K562 (cell line): ENCODE data around the gene TFE3. TPM values are rescaled to one million over a fixed set of nuclear protein-coding genes. Genes with fewer than 3 reads are reported as not detected.
A peak's percentile ranks its signal among the peaks of the same experiment; 100 is the strongest.

Source experiments
- ARID2 ChIP-seq: fragments of 450-650 bp; IDR thresholded peaks from 2 replicates; pipeline ENCODE4 v1.6.1; 2017; ENCODE audit warnings: antibody characterized with exemption, mild to moderate bottlenecking
- CBX2 ChIP-seq: fragments of 200-600 bp; sonication (generic); IDR thresholded peaks from one replicate; pipeline ENCODE4 v1.6.1; 2012; ENCODE audit warnings: mild to moderate bottlenecking, low read length, inconsistent platforms; ENCODE audit not compliant: insufficient read depth, poor library complexity, severe bottlenecking
- DNMT1 ChIP-seq: fragments of 450-650 bp; IDR thresholded peaks from 2 replicates; pipeline ENCODE4 v1.6.1; 2016; ENCODE audit warnings: antibody characterized with exemption, mild to moderate bottlenecking
- DPF2 ChIP-seq: fragments of 450-650 bp; IDR thresholded peaks from 2 replicates; pipeline ENCODE4 v1.6.1; 2016
- FIP1L1 ChIP-seq: fragments of 200-400 bp; formaldehyde crosslinking; IDR thresholded peaks from 2 replicates; pipeline ENCODE4 v1.6.1; 2018; ENCODE audit warnings: mild to moderate bottlenecking, low read depth, low read length; ENCODE audit not compliant: poor library complexity, severe bottlenecking
- GABPA ChIP-seq: fragments of 200-800 bp; sonication (Bioruptor generic); conservative IDR thresholded peaks from 2 replicates; pipeline ENCODE4 v1.6.1; 2016; ENCODE audit warnings: low read depth, missing genetic modification characterization, missing compliant biosample characterization
- GATAD2B ChIP-seq: fragments of 450-650 bp; IDR thresholded peaks from 2 replicates; pipeline ENCODE4 v1.6.1; 2017; ENCODE audit warnings: mild to moderate bottlenecking, borderline replicate concordance
- HDGF ChIP-seq: fragments of 450-650 bp; IDR thresholded peaks from 2 replicates; pipeline ENCODE4 v1.6.1; 2016
- MAFK ChIP-seq: IDR thresholded peaks from 2 replicates; pipeline ENCODE4 v1.6.1; 2011; ENCODE audit warnings: low read length, improper control_type of control experiment
- RFX7 ChIP-seq: fragments of 250-450 bp; sonication (Bioruptor Pico); IDR thresholded peaks from 2 replicates; pipeline ENCODE4 v1.5.1; 2021; ENCODE audit warnings: mild to moderate bottlenecking
- RHOXF2B ChIP-seq: fragments of 250-450 bp; sonication (Bioruptor Pico); conservative IDR thresholded peaks from 2 replicates; pipeline ENCODE4 v1.5.1; 2021
- SMARCA4 ChIP-seq: fragments of 450-650 bp; IDR thresholded peaks from 2 replicates; pipeline ENCODE4 v1.6.1; 2016
- ZBED1 ChIP-seq: IDR thresholded peaks from 2 replicates; pipeline ENCODE4 v1.6.1; 2014
- ZNF124 ChIP-seq: sonication (generic); formaldehyde crosslinking; IDR thresholded peaks from 2 replicates; pipeline ENCODE4 v1.8.1; 2022; ENCODE audit warnings: missing genetic modification reagents
- ZNF133 ChIP-seq: fragments of 250-450 bp; sonication (Bioruptor Pico); IDR thresholded peaks from 2 replicates; pipeline ENCODE4 v1.4.0; 2020; ENCODE audit warnings: mild to moderate bottlenecking
- ZNF253 ChIP-seq: fragments of 250-450 bp; sonication (Bioruptor Pico); conservative IDR thresholded peaks from 2 replicates; pipeline ENCODE4 v1.6.1; 2021; ENCODE audit warnings: mild to moderate bottlenecking
- ZNF445 ChIP-seq: fragments of 250-450 bp; sonication (Bioruptor Pico); IDR thresholded peaks from 2 replicates; pipeline ENCODE4 v1.4.0; 2020; ENCODE audit warnings: low read depth, mild to moderate bottlenecking, moderate library complexity
- ZNF707 ChIP-seq: fragments of 250-450 bp; sonication (Bioruptor Pico); conservative IDR thresholded peaks from 2 replicates; pipeline ENCODE4 v1.8.0; 2022; ENCODE audit warnings: inconsistent platforms, mild to moderate bottlenecking, moderate library complexity
- polyA plus RNA-seq, 8 experiments: library from polyadenylated mRNA; depleted of rRNA in 4 of 8; stranded (reverse) in 5 of 8; unstranded in 3 of 8; fragments of >200 nt; fragmentation: Nextera tagmentation in 2 of 8; fragmentation: Illumina TruSeq in 1 of 8; extraction: Ambion mirVana in 2 of 8; extraction: Trizol in 1 of 8; gene quantifications; 2 replicates each; pipeline versions ENCODE4 v1.2.1 to v1.2.3, GENCODE V29; 2011 to 2014; ENCODE audit warnings: inconsistent platforms in 1 of 8, missing spikeins in 1 of 8
- total RNA-seq, 7 experiments: library from RNA; depleted of rRNA in 6 of 7; stranded (reverse); fragments of >200 nt in 6 of 7; fragmentation: Illumina TruSeq in 2 of 7; extraction: Trizol in 2 of 7; gene quantifications; 2 replicates each; pipeline versions ENCODE4 v1.2.1 to v1.2.3, GENCODE V29; 2011 to 2021; ENCODE audit warnings: low replicate concordance in 1 of 7
- TF ChIP-seq, protein P1 (sequence below), 2 experiments: fragments of 150-350 bp in 1 of 2; IDR thresholded peaks; 2 replicates each; pipeline ENCODE4 v1.6.1; 2012 to 2016; ENCODE audit warnings: low read depth in 2 of 2, low read length in 2 of 2, mild to moderate bottlenecking in 1 of 2, moderate library complexity in 1 of 2
- TF ChIP-seq, protein P2 (sequence below): sonication (generic); formaldehyde crosslinking; IDR thresholded peaks from 2 replicates; pipeline ENCODE4 v1.4.0; 2020; ENCODE audit warnings: mild to moderate bottlenecking, missing genetic modification reagents
- TF ChIP-seq, protein P3 (sequence below): fragments of 450-650 bp; IDR thresholded peaks from 2 replicates; pipeline ENCODE4 v1.6.1; 2017; ENCODE audit warnings: mild to moderate bottlenecking, moderate library complexity

The TFE3 gene
- total and polyA plus RNA-seq, 9 of the 15 experiments (the other 6 are each of a cell fraction or from before 2014, with no cell fraction given): 1.9 to 20.3 (median 11.9) TPM

DNA sequence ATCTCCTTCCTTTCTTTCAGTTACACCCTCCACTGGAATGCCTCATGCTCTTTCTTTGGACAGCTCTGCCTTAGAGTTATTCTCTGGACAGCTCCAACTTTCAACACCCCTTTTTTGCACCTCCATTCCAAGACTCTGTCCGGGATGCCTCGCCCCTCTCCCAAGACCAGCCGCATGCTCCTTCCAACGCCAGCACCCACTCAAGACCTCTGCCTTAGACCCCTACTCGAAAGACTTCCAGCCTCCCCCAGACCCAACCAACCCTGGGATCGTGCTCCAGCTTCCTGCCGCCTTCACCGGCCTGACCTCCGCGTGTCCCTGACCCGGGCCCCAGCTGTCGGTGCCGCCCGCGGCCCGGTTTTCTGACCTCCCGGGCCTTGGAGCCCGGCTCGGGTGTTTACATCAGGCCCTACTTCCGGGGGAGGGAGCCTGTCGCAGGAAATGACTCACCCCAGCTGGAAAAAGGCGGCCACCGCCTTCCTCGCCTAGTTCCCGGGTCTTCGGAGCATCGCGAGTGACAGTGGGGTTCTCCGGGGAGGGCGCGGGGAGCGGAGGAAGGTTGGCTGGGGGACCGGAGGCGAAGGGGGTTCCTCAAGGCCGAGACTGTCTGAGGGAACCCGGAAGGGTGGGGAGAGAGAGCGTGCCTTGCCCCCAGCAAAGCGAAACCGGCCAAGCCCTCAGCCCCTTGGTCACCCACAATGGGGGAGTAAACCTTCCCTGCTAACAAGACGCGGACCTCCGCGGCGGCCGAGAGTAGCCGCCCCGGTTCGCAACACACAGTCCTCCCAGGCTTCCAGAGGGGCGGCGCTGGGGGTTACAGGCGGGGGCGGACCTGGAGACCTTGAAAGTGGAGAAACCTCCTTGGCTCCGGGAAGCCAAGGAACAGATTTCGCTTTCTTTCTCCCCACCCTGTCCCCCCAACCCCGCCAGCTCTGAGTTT lies 36.6 kb upstream of the TFE3 start, which contains the start of gene WDR45 (continued):
- TF ChIP-seq, protein P1, sequence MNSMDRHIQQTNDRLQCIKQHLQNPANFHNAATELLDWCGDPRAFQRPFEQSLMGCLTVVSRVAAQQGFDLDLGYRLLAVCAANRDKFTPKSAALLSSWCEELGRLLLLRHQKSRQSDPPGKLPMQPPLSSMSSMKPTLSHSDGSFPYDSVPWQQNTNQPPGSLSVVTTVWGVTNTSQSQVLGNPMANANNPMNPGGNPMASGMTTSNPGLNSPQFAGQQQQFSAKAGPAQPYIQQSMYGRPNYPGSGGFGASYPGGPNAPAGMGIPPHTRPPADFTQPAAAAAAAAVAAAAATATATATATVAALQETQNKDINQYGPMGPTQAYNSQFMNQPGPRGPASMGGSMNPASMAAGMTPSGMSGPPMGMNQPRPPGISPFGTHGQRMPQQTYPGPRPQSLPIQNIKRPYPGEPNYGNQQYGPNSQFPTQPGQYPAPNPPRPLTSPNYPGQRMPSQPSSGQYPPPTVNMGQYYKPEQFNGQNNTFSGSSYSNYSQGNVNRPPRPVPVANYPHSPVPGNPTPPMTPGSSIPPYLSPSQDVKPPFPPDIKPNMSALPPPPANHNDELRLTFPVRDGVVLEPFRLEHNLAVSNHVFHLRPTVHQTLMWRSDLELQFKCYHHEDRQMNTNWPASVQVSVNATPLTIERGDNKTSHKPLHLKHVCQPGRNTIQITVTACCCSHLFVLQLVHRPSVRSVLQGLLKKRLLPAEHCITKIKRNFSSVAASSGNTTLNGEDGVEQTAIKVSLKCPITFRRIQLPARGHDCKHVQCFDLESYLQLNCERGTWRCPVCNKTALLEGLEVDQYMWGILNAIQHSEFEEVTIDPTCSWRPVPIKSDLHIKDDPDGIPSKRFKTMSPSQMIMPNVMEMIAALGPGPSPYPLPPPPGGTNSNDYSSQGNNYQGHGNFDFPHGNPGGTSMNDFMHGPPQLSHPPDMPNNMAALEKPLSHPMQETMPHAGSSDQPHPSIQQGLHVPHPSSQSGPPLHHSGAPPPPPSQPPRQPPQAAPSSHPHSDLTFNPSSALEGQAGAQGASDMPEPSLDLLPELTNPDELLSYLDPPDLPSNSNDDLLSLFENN (IDR thresholded peaks at IDR 0.05; ENCODE audit: low read depth in 2 of 2, low read length in 2 of 2): 0 out of 4 replicates have a peak, but pooled peaks of 1 of the 2 experiments have one; percentile 39
- TF ChIP-seq FIP1L1 (peak; percentile 33), GABPA (peak; percentile 95), RFX7 (CRISPR knock-in tag) (no peak), SMARCA4 (no peak), ARID2 (no peak), ZNF133 (no peak), RHOXF2B (CRISPR knock-in tag) (no peak), GATAD2B (no peak), MAFK (no peak), CBX2 (no peak), DPF2 (peak; percentile 40; the same call in 1 of the 2 replicates), HDGF (no peak), ZNF253 (CRISPR knock-in tag) (no peak), ZNF124 (CRISPR knock-in tag) (no peak), ZNF707 (CRISPR knock-in tag) (no peak), ZNF445 (CRISPR knock-in tag) (no peak), ZBED1 (0 out of 2 replicates have a peak, but pooled peaks have one; percentile 54), DNMT1 (no peak)
- TF ChIP-seq, protein P2, sequence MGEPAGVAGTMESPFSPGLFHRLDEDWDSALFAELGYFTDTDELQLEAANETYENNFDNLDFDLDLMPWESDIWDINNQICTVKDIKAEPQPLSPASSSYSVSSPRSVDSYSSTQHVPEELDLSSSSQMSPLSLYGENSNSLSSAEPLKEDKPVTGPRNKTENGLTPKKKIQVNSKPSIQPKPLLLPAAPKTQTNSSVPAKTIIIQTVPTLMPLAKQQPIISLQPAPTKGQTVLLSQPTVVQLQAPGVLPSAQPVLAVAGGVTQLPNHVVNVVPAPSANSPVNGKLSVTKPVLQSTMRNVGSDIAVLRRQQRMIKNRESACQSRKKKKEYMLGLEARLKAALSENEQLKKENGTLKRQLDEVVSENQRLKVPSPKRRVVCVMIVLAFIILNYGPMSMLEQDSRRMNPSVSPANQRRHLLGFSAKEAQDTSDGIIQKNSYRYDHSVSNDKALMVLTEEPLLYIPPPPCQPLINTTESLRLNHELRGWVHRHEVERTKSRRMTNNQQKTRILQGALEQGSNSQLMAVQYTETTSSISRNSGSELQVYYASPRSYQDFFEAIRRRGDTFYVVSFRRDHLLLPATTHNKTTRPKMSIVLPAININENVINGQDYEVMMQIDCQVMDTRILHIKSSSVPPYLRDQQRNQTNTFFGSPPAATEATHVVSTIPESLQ (CRISPR knock-in tag): no peak
- TF ChIP-seq, protein P3, sequence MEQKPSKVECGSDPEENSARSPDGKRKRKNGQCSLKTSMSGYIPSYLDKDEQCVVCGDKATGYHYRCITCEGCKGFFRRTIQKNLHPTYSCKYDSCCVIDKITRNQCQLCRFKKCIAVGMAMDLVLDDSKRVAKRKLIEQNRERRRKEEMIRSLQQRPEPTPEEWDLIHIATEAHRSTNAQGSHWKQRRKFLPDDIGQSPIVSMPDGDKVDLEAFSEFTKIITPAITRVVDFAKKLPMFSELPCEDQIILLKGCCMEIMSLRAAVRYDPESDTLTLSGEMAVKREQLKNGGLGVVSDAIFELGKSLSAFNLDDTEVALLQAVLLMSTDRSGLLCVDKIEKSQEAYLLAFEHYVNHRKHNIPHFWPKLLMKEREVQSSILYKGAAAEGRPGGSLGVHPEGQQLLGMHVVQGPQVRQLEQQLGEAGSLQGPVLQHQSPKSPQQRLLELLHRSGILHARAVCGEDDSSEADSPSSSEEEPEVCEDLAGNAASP: no peak
